Osteoblast (primary cell): ENCODE results near the gene USP33. TPM values are rescaled to one million over a fixed set of nuclear protein-coding genes. Genes with fewer than 3 reads are reported as not detected.
"Not testable (repeated sequence)": the region's sequence is repeated elsewhere in the genome, so short reads cannot be mapped to it uniquely, and the experiment has no call there.

Source experiments
- DNase-seq: peaks from one replicate; pipeline ENCODE4 v3.0.0; 2011; ENCODE audit warnings: low spot score, mixed read lengths; ENCODE audit not compliant: insufficient read length; ENCODE audit errors: missing footprints
- H2AFZ ChIP-seq: 2 replicates; pipeline ENCODE4 v1.6.0; 2011; ENCODE audit warnings: mild to moderate bottlenecking, low read length
- H3K27ac ChIP-seq: 2 replicates; pipeline ENCODE4 v1.5.1; 2011; ENCODE audit warnings: mild to moderate bottlenecking, low read depth, low read length, moderate library complexity
- H3K27me3 ChIP-seq: 2 replicates; pipeline ENCODE4 v1.6.0; 2012; ENCODE audit warnings: mild to moderate bottlenecking, control low read depth, inconsistent platforms, low read length, moderate library complexity; ENCODE audit not compliant: insufficient read depth
- H3K36me3 ChIP-seq: 2 replicates; pipeline ENCODE4 v1.5.1; 2011; ENCODE audit warnings: mild to moderate bottlenecking, low read length, control low read depth, moderate library complexity; ENCODE audit not compliant: insufficient read depth
- H3K4me1 ChIP-seq: 2 replicates; pipeline ENCODE4 v1.5.1; 2011; ENCODE audit warnings: mild to moderate bottlenecking, low read length, control low read depth, moderate library complexity; ENCODE audit not compliant: insufficient read depth
- H3K4me2 ChIP-seq: 2 replicates; pipeline ENCODE4 v1.6.0; 2011; ENCODE audit warnings: mild to moderate bottlenecking, low read length; ENCODE audit not compliant: insufficient read depth
- H3K4me3 ChIP-seq: fragments of 200-600 bp; sonication (generic); 3 replicates; pipeline ENCODE4 v1.5.1; 2012; ENCODE audit warnings: mild to moderate bottlenecking, low read length, inconsistent platforms; ENCODE audit not compliant: insufficient read depth
- H3K79me2 ChIP-seq: 2 replicates; pipeline ENCODE4 v1.6.0; 2012; ENCODE audit warnings: mild to moderate bottlenecking, low read length, control low read depth, inconsistent platforms; ENCODE audit not compliant: insufficient read depth
- H3K9me3 ChIP-seq: 2 replicates; pipeline ENCODE4 v1.5.1; 2011; ENCODE audit warnings: low read depth, low read length, control low read depth
- H4K20me1 ChIP-seq: 2 replicates; pipeline ENCODE4 v1.6.0; 2012; ENCODE audit warnings: mild to moderate bottlenecking, low read length, control low read depth; ENCODE audit not compliant: insufficient read depth
- CTCF ChIP-seq: IDR thresholded peaks from 2 replicates; pipeline ENCODE4 v1.5.1; 2011; ENCODE audit warnings: mild to moderate bottlenecking, low read depth, low read length, moderate library complexity; ENCODE audit errors: extremely low read depth
- total RNA-seq: library from RNA; depleted of rRNA; stranded (reverse); fragments of >200 nt; gene quantifications from 2 replicates; pipeline ENCODE4 v1.2.3, GENCODE V29; 2012

USP33 gene
- total RNA-seq, 1 donor = 89.8 TPM

DNA sequence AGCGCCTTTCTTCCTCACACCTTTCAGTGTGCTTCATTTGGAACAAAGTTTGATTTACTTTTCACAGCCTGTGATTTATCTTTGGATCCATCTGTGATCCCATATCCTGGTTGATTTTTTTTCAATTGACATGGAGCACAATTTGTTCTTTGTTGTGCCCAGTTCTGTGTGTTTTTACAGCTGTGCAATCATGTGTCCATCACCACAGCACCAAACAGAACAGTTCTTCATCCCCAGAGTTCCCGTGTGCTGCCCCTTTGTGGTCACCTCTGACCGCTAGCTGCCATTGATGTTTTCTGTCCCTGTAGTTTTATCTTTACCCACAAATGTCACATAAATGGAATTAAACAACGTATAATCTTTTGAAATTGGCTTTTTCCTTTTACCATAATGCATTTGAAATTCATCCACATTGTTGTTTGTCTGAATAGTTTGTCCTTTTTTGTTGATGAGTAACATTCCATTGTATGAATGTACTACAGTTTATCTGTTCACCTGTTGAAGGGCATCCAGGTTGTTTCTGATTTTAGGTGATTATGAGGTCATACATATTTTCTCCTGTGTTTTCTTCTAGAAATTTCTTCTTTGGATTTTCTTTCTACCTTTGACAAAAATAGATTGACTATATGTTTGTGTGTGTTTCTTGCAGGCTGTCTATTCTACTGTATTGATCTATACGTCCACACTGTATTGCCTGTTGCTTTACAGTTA, 37.2 kb upstream of the USP33 start:
- Histone ChIP-seq H3K27ac (no peak overlapping the region), H3K4me2 (no peak overlapping the region)

GRCh38 chr1:77794550-77794949, 34.9 kb upstream of the USP33 start:
- H3K79me2 ChIP-seq = peaks cover 34% of the 10 kb centered on the region
- H3K4me2 ChIP-seq = no peak overlapping the region
- H3K9me3 ChIP-seq = no peaks in the 10 kb centered on the region
- no peak overlapping the region for H2AFZ ChIP-seq
- peaks cover 7% of the 10 kb centered on the region for H4K20me1 ChIP-seq
- no peak for DNase-seq
- H3K27ac ChIP-seq = no peak overlapping the region
- TF ChIP-seq CTCF = no peak
- no peaks in the 10 kb centered on the region for H3K27me3 ChIP-seq
- peaks cover 5% of the 10 kb centered on the region for H3K36me3 ChIP-seq
- peaks cover 7% of the 10 kb centered on the region for H3K4me1 ChIP-seq
- H3K4me3 ChIP-seq = no peak overlapping the region

More for the DNA sequence above, 37.2 kb upstream of the USP33 start:
- Histone ChIP-seq H3K79me2 (peaks cover 44% of the 10 kb centered on the region), H4K20me1 (peaks cover 7% of the 10 kb centered on the region), H3K4me1 (peaks cover 7% of the 10 kb centered on the region), H2AFZ (no peak overlapping the region), H3K36me3 (peaks cover 6% of the 10 kb centered on the region), H3K4me3 (no peak overlapping the region), H3K9me3 (no peaks in the 10 kb centered on the region), H3K27me3 (no peaks in the 10 kb centered on the region)
- no peak for DNase-seq
- TF ChIP-seq CTCF = no peak

GRCh38 chr1:77786093-77786741, 26.6 kb upstream of the USP33 start:
- not testable (repeated sequence) for H2AFZ ChIP-seq, H3K27me3 ChIP-seq, H3K27ac ChIP-seq, H4K20me1 ChIP-seq, H3K36me3 ChIP-seq, H3K9me3 ChIP-seq, H3K4me3 ChIP-seq, H3K4me2 ChIP-seq, H3K4me1 ChIP-seq, DNase-seq
- H3K79me2 ChIP-seq = peaks cover 31% of the 10 kb centered on the region

GRCh38 chr1:77783141-77783540, 23.5 kb upstream of the USP33 start:
- no peak overlapping the region for H3K4me3 ChIP-seq
- TF ChIP-seq CTCF = no peak
- H3K27me3 ChIP-seq = no peaks in the 10 kb centered on the region
- H3K36me3 ChIP-seq = peaks cover 6% of the 10 kb centered on the region
- H3K4me2 ChIP-seq = no peak overlapping the region
- no peaks in the 10 kb centered on the region for H3K9me3 ChIP-seq
- H4K20me1 ChIP-seq = peaks cover 4% of the 10 kb centered on the region
- H3K4me1 ChIP-seq = peaks cover 13% of the 10 kb centered on the region
- no peak overlapping the region for H2AFZ ChIP-seq
- DNase-seq = no peak
- peaks cover 54% of the 10 kb centered on the region for H3K79me2 ChIP-seq
- H3K27ac ChIP-seq = no peak overlapping the region
